Measurements from ENCODE around the gene PLEKHA7.

Gene PLEKHA7

GRCh38 chr11:16846305-16846704, 167.9 kb downstream of the PLEKHA7 start:
- Histone ChIP-seq H3K27ac (no peak overlapping the region), H3K4me3 (no peak overlapping the region), H3K27me3 (no peaks in the 10 kb centered on the region), H3K9me3 (no peaks in the 10 kb centered on the region), H3K36me3 (peaks cover 0 to 51% (median 10%) of the 10 kb centered on the region in 3 donors), H3K4me1 (no peaks in the 10 kb centered on the region)
- TF ChIP-seq CTCF (IDR thresholded peaks at IDR 0.05): no peak
- DNase-seq: no peak
- intact Hi-C loops (cut with DNase I; ENCODE audit: low total_unique reads): no loop called here

GRCh38 chr11:16844268-16844771, 169.9 kb downstream of the PLEKHA7 start:
- H3K27ac ChIP-seq: no peak overlapping the region
- intact Hi-C loops (cut with DNase I; ENCODE audit: low total_unique reads): no loop called here
- DNase-seq: no peak

GRCh38 chr11:16843294-16843693, 170.9 kb downstream of the PLEKHA7 start:
- no peak overlapping the region for H3K27ac ChIP-seq
- H3K27me3 ChIP-seq: no peaks in the 10 kb centered on the region
- H3K4me3 ChIP-seq: no peak overlapping the region
- no peak for TF ChIP-seq CTCF (IDR thresholded peaks at IDR 0.05)
- no peaks in the 10 kb centered on the region for H3K4me1 ChIP-seq
- DNase-seq: no peak
- no peaks in the 10 kb centered on the region for H3K9me3 ChIP-seq
- peaks cover 0 to 49% (median 17%) of the 10 kb centered on the region in 3 donors for H3K36me3 ChIP-seq
- intact Hi-C loops (cut with DNase I; ENCODE audit: low total_unique reads): no loop called here

More at GRCh38 chr11:16844268-16844771, 169.9 kb downstream of the PLEKHA7 start:
- TF ChIP-seq CTCF (IDR thresholded peaks at IDR 0.05): no peak
- no peaks in the 10 kb centered on the region for H3K9me3 ChIP-seq
- no peaks in the 10 kb centered on the region for H3K27me3 ChIP-seq
- H3K4me3 ChIP-seq: no peak overlapping the region
- H3K4me1 ChIP-seq: no peaks in the 10 kb centered on the region
- H3K36me3 ChIP-seq: peaks cover 0 to 50% (median 17%) of the 10 kb centered on the region in 3 donors

GRCh38 chr11:16841984-16842383, 172.2 kb downstream of the PLEKHA7 start:
- no peak for TF ChIP-seq CTCF (IDR thresholded peaks at IDR 0.05)
- no peak overlapping the region for H3K27ac ChIP-seq
- H3K4me3 ChIP-seq: no peak overlapping the region
- H3K27me3 ChIP-seq: no peaks in the 10 kb centered on the region
- intact Hi-C loops (cut with DNase I; ENCODE audit: low total_unique reads): no loop called here
- no peaks in the 10 kb centered on the region for H3K4me1 ChIP-seq
- H3K36me3 ChIP-seq: peaks cover 0 to 43% (median 17%) of the 10 kb centered on the region in 3 donors
- no peak for DNase-seq
- H3K9me3 ChIP-seq: no peaks in the 10 kb centered on the region

- Histone ChIP-seq H3K27me3 (no peaks in the 10 kb centered on the region), H3K27ac (no peak overlapping the region), H3K4me3 (no peak overlapping the region), H3K4me1 (no peaks in the 10 kb centered on the region), H3K9me3 (no peaks in the 10 kb centered on the region), H3K36me3 (peaks cover 0 to 43% (median 17%) of the 10 kb centered on the region in 3 donors)
- DNase-seq: no peak
- no peak for TF ChIP-seq CTCF (IDR thresholded peaks at IDR 0.05)
- intact Hi-C loops (cut with DNase I; ENCODE audit: low total_unique reads): no loop called here
These were observed 172.7 kb downstream of the PLEKHA7 start for GRCh38 chr11:16841481-16841880.

GRCh38 chr11:16840951-16841350, 173.3 kb downstream of the PLEKHA7 start:
- DNase-seq: no peak
- H3K36me3 ChIP-seq: peaks cover 0 to 49% (median 17%) of the 10 kb centered on the region in 3 donors

More at GRCh38 chr11:16840951-16841350, 173.3 kb downstream of the PLEKHA7 start:
- H3K27me3 ChIP-seq: no peaks in the 10 kb centered on the region
- H3K27ac ChIP-seq: no peak overlapping the region
- no peaks in the 10 kb centered on the region for H3K9me3 ChIP-seq
- no peak overlapping the region for H3K4me3 ChIP-seq
- no peak for TF ChIP-seq CTCF (IDR thresholded peaks at IDR 0.05)
- H3K4me1 ChIP-seq: no peaks in the 10 kb centered on the region
- intact Hi-C loops (cut with DNase I; ENCODE audit: low total_unique reads): no loop called here

Data from tibial artery (tissue), 4 donors.